Nephron progenitor cell (in vitro differentiated cells): ENCODE results near the gene ANKLE1.

Experiments used
- DNase-seq: peaks from one replicate; pipeline ENCODE4 v3.0.0; 2021
- H3K27ac Mint-ChIP-seq: 2 replicates; pipeline ENCODE4 v1.8.0; 2021; ENCODE audit warnings: mild to moderate bottlenecking, moderate library complexity, mixed read lengths
- H3K27me3 Mint-ChIP-seq: 2 replicates; pipeline ENCODE4 v1.8.0; 2021; ENCODE audit warnings: mild to moderate bottlenecking, low read depth, mixed read lengths; ENCODE audit not compliant: poor library complexity
- H3K36me3 Mint-ChIP-seq: 2 replicates; pipeline ENCODE4 v1.8.0; 2021; ENCODE audit warnings: low read depth, mixed read lengths
- H3K4me1 Mint-ChIP-seq: 2 replicates; pipeline ENCODE4 v1.8.0; 2021; ENCODE audit warnings: mixed read lengths
- H3K4me3 Mint-ChIP-seq: 2 replicates; pipeline ENCODE4 v1.8.0; 2021; ENCODE audit warnings: mild to moderate bottlenecking, moderate library complexity, mixed read lengths
- H3K9me3 Mint-ChIP-seq: 2 replicates; pipeline ENCODE4 v1.8.0; 2021; ENCODE audit warnings: mild to moderate bottlenecking, moderate library complexity, mixed read lengths
- CTCF ChIP-seq: fragments of 200-600 bp; sonication (generic); IDR thresholded peaks from 2 replicates; pipeline ENCODE4 v1.5.0; 2021; ENCODE audit warnings: antibody characterized with exemption

ANKLE1 gene

GRCh38 chr19:17236811-17237543 is 44.7 kb upstream of the ANKLE1 start:
- Mint-ChIP-seq H3K27ac (peak overlapping the region; percentile 79), H3K4me3 (peak overlapping the region; percentile 13), H3K36me3 (peaks cover 40% of the 10 kb centered on the region), H3K9me3 (no peaks in the 10 kb centered on the region), H3K27me3 (peaks cover 4% of the 10 kb centered on the region), H3K4me1 (peaks cover 63% of the 10 kb centered on the region)
- no peak for TF ChIP-seq CTCF
- DNase-seq = no peak

- H3K27ac Mint-ChIP-seq = peak overlapping the region; percentile 51
- peak overlapping the region; percentile 28 for H3K4me3 Mint-ChIP-seq
- peaks cover 73% of the 10 kb centered on the region for H3K4me1 Mint-ChIP-seq
- peaks cover 4% of the 10 kb centered on the region for H3K27me3 Mint-ChIP-seq
- no peak for DNase-seq
- H3K36me3 Mint-ChIP-seq = peaks cover 35% of the 10 kb centered on the region
- H3K9me3 Mint-ChIP-seq = no peaks in the 10 kb centered on the region
- no peak for TF ChIP-seq CTCF
Observed at GRCh38 chr19:17237747-17238706, 43.7 kb upstream of the ANKLE1 start.

GRCh38 chr19:17240062-17240752 is 41.5 kb upstream of the ANKLE1 start:
- no peaks in the 10 kb centered on the region for H3K9me3 Mint-ChIP-seq
- peaks cover 19% of the 10 kb centered on the region for H3K36me3 Mint-ChIP-seq
- DNase-seq = no peak
- peaks cover 68% of the 10 kb centered on the region for H3K4me1 Mint-ChIP-seq
- no peaks in the 10 kb centered on the region for H3K27me3 Mint-ChIP-seq
- peak overlapping the region; percentile 75 for H3K4me3 Mint-ChIP-seq
- no peak for TF ChIP-seq CTCF
- H3K27ac Mint-ChIP-seq = peak overlapping the region; percentile 95

GRCh38 chr19:17240826-17241399 is 40.8 kb upstream of the ANKLE1 start:
- Mint-ChIP-seq H3K36me3 (peaks cover 19% of the 10 kb centered on the region), H3K4me3 (peak overlapping the region; percentile 75), H3K9me3 (no peaks in the 10 kb centered on the region), H3K27ac (peak overlapping the region; percentile 93), H3K4me1 (peaks cover 68% of the 10 kb centered on the region), H3K27me3 (no peaks in the 10 kb centered on the region)
- no peak for DNase-seq
- no peak for TF ChIP-seq CTCF

- peaks cover 66% of the 10 kb centered on the region for H3K4me1 Mint-ChIP-seq
- H3K27me3 Mint-ChIP-seq = no peaks in the 10 kb centered on the region
- DNase-seq = peak; percentile 57
- peak overlapping the region; percentile 92 for H3K4me3 Mint-ChIP-seq
- peak overlapping the region; percentile 95 for H3K27ac Mint-ChIP-seq
- TF ChIP-seq CTCF = no peak
- H3K9me3 Mint-ChIP-seq = no peaks in the 10 kb centered on the region
- peaks cover 17% of the 10 kb centered on the region for H3K36me3 Mint-ChIP-seq
Observed at GRCh38 chr19:17242431-17243208, 39.1 kb upstream of the ANKLE1 start.
